ENCODE results near the gene AKAP13. TPM values are rescaled to one million over a fixed set of nuclear protein-coding genes. Genes with fewer than 3 reads are reported as not detected.

Gene AKAP13
- total and polyA plus RNA-seq, 2 of the 8 experiments (the other 6 are each of a cell fraction or from before 2014, with no cell fraction given): 14.0 to 46.2 TPM

GRCh38 chr15:85755471-85755870, 375.1 kb downstream of the AKAP13 start:
- no peak for TF ChIP-seq SIRT6 (IDR thresholded peaks at IDR 0.05; ENCODE audit: low read length)
- TF ChIP-seq SUZ12 (IDR thresholded peaks at IDR 0.05; ENCODE audit: low read length): no peak
- no peak for TF ChIP-seq BRCA1 (IDR thresholded peaks at IDR 0.05; ENCODE audit: low read depth, low read length)
- CTCF ChIA-PET (ENCODE audit: partially characterized antibody): interaction anchor here (1.2 to 1.9 kb wide), 4 partner anchors 26 to 84 kb away, joined by 3 to 5 read pairs (median 4); no protein-coding TSS in a partner anchor
- no peak overlapping the region for H2BK15ac ChIP-seq (ENCODE audit: low read length)
- H2AFZ ChIP-seq (ENCODE audit: low read length): no peak overlapping the region
- peaks cover 0 to 7% (median 1%) of the 10 kb centered on the region in 4 experiments; a peak in 3 of 8 replicates for H3K36me3 ChIP-seq (ENCODE audit: control insufficient read depth in 2 of 4, insufficient read depth in 4 of 4, low read length in 3 of 4)
- H4K8ac ChIP-seq (ENCODE audit: extremely low read depth, insufficient read depth, low read length): no peak overlapping the region
- no peaks in the 10 kb centered on the region for H3K9me3 ChIP-seq (ENCODE audit: insufficient read depth in 2 of 2, low read depth in 1 of 2, low read length in 1 of 2)
- POLR2A ChIA-PET (ENCODE audit: partially characterized antibody): interaction anchor here (0.5 kb wide), 1 partner anchor 59 kb away, joined by 4 read pairs; no protein-coding TSS in a partner anchor
- H3K9ac ChIP-seq (replicated peaks in 1 of 4; ENCODE audit: extremely low read depth in 1 of 4, low read depth in 3 of 4, low read length in 3 of 4): no peak overlapping the region
- DNase-seq (ENCODE audit: low read depth in 1 of 2, low spot score in 2 of 2) (no peak), FAIRE-seq (no peak)
- H3K23ac ChIP-seq (ENCODE audit: insufficient read length): no peak overlapping the region
- no peaks in the 10 kb centered on the region for H3K79me2 ChIP-seq (ENCODE audit: control insufficient read depth in 1 of 2, insufficient read depth in 2 of 2, low read length in 2 of 2)
- H4K91ac ChIP-seq (replicated peaks; ENCODE audit: insufficient read length, low read length): no peak overlapping the region
- no peak overlapping the region for H2BK12ac ChIP-seq (ENCODE audit: low read depth, low read length)
- peaks cover 5% of the 10 kb centered on the region for H3K79me1 ChIP-seq (ENCODE audit: low read depth, low read length)
- H3K27ac ChIP-seq (ENCODE audit: low read depth, low read length): no peak overlapping the region
- 98% methylated on average over 11 of the region's 11 CpGs; no CpG with 5 or more reads in 1 of the 2 experiments for WGBS, 2 experiments (ENCODE audit: extremely low coverage in 1 of 2, insufficient coverage in 1 of 2, insufficient read length in 1 of 2, insufficient replicate concordance in 2 of 2, low coverage in 1 of 2, low lambda C conversion rate in 2 of 2, missing lambda C conversion rate in 1 of 2)
- no peak overlapping the region for H3K4ac ChIP-seq (replicated peaks; ENCODE audit: insufficient read length, low read depth, low read length)
- H3K4me2 ChIP-seq (ENCODE audit: insufficient read depth in 1 of 2, low read depth in 2 of 2, low read length in 2 of 2): no peak overlapping the region
- H3K56ac ChIP-seq (replicated peaks; ENCODE audit: insufficient read length, low read depth, low read length): no peak overlapping the region
- peaks cover under 1 to 25% (median 19%) of the 10 kb centered on the region in 4 experiments for H3K4me1 ChIP-seq (replicated peaks in 1 of 4; ENCODE audit: control insufficient read depth in 3 of 4, insufficient read depth in 4 of 4, low read length in 3 of 4)
- H3K27me3 ChIP-seq (replicated peaks in 1 of 4; ENCODE audit: control insufficient read depth in 3 of 4, extremely low read depth in 1 of 4, insufficient read depth in 3 of 4, low read length in 3 of 4): no peaks in the 10 kb centered on the region
- H3K18ac ChIP-seq (ENCODE audit: extremely low read depth, low read length): no peak overlapping the region
- no peak overlapping the region for H2BK5ac ChIP-seq (ENCODE audit: low read depth, low read length)
- H2BK120ac ChIP-seq (replicated peaks; ENCODE audit: low read depth, low read length): no peak overlapping the region
- no peak overlapping the region for H2BK20ac ChIP-seq (ENCODE audit: low read length)
- H3K23me2 ChIP-seq (ENCODE audit: low read depth, low read length): peaks cover 2% of the 10 kb centered on the region; the same call in 1 of the 2 replicates
- H4K5ac ChIP-seq (ENCODE audit: insufficient read length, low read depth, low read length): no peak overlapping the region
- peaks cover 0 to 7% of the 10 kb centered on the region in 2 experiments for H4K20me1 ChIP-seq (replicated peaks in 1 of 2; ENCODE audit: control insufficient read depth in 1 of 2, insufficient read depth in 2 of 2, low read length in 2 of 2)
- no peak overlapping the region for H3K14ac ChIP-seq (ENCODE audit: insufficient read length)
- no peak overlapping the region for H2AK5ac ChIP-seq (ENCODE audit: low read depth, low read length)
- no peak overlapping the region for H3K4me3 ChIP-seq (ENCODE audit: extremely low read depth in 1 of 4, insufficient read depth in 2 of 4, low read depth in 3 of 4, low read length in 4 of 4)

Measured in H1 (cell line).